ENCODE measurements around the gene APOE. TPM values are rescaled to one million over a fixed set of nuclear protein-coding genes. Genes with fewer than 3 reads are reported as not detected.
"Not testable (repeated sequence)": the region's sequence is repeated elsewhere in the genome, so short reads cannot be mapped to it uniquely, and the experiment has no call there.

APOE gene
- 10 to 100 TPM in 3 of 4 donors, 1 to 10 TPM in 1; 7.8 to 44.4 (median 31.7) TPM for total RNA-seq

- Histone ChIP-seq H3K27me3 (peaks cover 52% of the 10 kb centered on the region), H3K9me3 (no peaks in the 10 kb centered on the region), H3K27ac (no peak within 1 kb of the TSS), H3K36me3 (peaks cover 0 to 29% of the 10 kb centered on the region in 2 donors), H3K4me1 (peaks cover 0 to 31% (median 4%) of the 10 kb centered on the region in 3 donors), H3K4me3 (peak within 1 kb of the TSS in 1 of 2 donors; percentile 8)
- no peak for ATAC-seq
- TF ChIP-seq POLR2AphosphoS5 (IDR thresholded peaks at IDR 0.05) = no peak
- 0 to 1% methylated on average over 3 to 13 of the region's 20 CpGs for WGBS, 2 donors (ENCODE audit: low coverage in 1 of 2)
These were observed at the start of gene APOE for GRCh38 chr19:44905437-44906160. APOE (plus strand) TSS chr19:44905796; CDS start chr19:44906625, 829 bp downstream.

DNA sequence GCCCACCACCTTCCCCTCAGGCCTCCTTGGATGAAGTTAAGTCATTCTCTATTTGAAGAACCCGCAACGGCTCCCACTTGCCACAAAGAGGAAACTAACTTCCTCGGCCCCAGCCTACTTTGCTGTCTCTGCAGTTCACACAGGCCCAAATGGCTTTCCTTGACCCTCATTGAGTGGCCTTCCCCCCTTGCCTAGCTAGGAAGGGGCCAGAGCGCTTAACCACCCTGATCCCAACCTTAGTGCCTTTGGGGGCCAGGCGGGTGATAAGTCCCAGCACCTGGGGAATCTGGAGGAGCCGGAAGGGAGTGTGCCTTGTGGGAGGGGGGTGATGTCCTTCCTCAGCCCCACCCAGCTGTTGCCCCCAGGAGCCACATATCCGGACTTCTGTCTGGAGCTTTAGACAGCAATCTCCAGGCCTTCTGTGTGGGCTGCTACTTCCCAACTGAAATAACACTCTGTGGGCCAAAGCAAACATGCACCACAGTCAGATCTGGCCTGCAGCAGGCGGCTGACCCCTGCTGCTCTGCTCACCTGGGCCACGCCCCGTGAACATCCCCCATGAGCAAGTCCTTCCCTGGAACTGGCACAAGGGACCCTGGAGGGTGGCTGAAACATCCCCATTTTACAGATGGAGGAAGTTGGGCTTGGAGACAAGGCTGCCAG lies 49.0 kb upstream of the APOE start:
- Histone ChIP-seq H3K27ac (peak overlapping the region in 3 of 4 donors; percentile 15 to 42 (median 18)), H3K36me3 (peaks cover 0 to 23% of the 10 kb centered on the region in 2 donors), H3K4me3 (no peak overlapping the region), H3K9me3 (no peaks in the 10 kb centered on the region), H3K4me1 (peaks cover 0 to 16% (median 0%) of the 10 kb centered on the region in 3 donors), H3K27me3 (no peaks in the 10 kb centered on the region)
- no peak for ATAC-seq
- 52 to 70% methylated on average over 2 to 4 of the region's 10 CpGs for WGBS, 2 donors (ENCODE audit: low coverage in 1 of 2)
- TF ChIP-seq POLR2A (IDR thresholded peaks at IDR 0.05) (no peak), EP300 (IDR thresholded peaks at IDR 0.05) (no peak), POLR2AphosphoS5 (IDR thresholded peaks at IDR 0.05) (no peak)
- TF ChIP-seq, protein P1, sequence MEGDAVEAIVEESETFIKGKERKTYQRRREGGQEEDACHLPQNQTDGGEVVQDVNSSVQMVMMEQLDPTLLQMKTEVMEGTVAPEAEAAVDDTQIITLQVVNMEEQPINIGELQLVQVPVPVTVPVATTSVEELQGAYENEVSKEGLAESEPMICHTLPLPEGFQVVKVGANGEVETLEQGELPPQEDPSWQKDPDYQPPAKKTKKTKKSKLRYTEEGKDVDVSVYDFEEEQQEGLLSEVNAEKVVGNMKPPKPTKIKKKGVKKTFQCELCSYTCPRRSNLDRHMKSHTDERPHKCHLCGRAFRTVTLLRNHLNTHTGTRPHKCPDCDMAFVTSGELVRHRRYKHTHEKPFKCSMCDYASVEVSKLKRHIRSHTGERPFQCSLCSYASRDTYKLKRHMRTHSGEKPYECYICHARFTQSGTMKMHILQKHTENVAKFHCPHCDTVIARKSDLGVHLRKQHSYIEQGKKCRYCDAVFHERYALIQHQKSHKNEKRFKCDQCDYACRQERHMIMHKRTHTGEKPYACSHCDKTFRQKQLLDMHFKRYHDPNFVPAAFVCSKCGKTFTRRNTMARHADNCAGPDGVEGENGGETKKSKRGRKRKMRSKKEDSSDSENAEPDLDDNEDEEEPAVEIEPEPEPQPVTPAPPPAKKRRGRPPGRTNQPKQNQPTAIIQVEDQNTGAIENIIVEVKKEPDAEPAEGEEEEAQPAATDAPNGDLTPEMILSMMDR (IDR thresholded peaks at IDR 0.05) = no peak

DNA sequence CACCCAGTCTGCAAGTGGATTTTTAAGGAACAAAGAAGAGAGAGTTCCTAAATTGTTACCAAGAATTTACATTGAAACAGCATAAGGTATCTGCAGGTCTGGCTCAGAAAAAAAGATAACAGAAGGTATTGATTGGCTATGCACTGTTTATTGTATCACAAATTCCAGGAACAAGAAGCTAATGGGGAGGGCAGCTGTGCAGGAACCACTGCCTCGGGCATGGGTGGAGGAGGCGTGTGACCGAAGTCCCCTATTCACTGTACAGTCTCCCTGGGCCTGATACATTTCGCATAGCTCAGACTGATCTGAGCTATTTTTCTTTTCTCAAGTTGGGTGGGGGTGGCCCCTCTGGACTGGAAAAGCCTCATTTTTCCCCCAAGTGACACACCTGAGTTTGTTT lies 47.8 kb upstream of the APOE start:
- Histone ChIP-seq H3K4me1 (peaks cover 0 to 16% (median 0%) of the 10 kb centered on the region in 3 donors), H3K36me3 (peaks cover 0 to 22% of the 10 kb centered on the region in 2 donors), H3K4me3 (no peak overlapping the region), H3K9me3 (no peaks in the 10 kb centered on the region), H3K27ac (no peak overlapping the region), H3K27me3 (no peaks in the 10 kb centered on the region)
- 84 to 87% methylated on average over 4 of the region's 4 CpGs for WGBS, 2 donors (ENCODE audit: low coverage in 1 of 2)
- no peak for TF ChIP-seq EP300 (IDR thresholded peaks at IDR 0.05)
- TF ChIP-seq, protein P1 (IDR thresholded peaks at IDR 0.05) = no peak
- TF ChIP-seq POLR2AphosphoS5 (IDR thresholded peaks at IDR 0.05) = no peak
- no peak for ATAC-seq

- not testable (repeated sequence) for H3K27me3 ChIP-seq, ATAC-seq, H3K9me3 ChIP-seq, H3K27ac ChIP-seq, H3K4me1 ChIP-seq, H3K4me3 ChIP-seq
- 89 to 90% methylated on average over 3 of the region's 3 CpGs for WGBS, 2 donors (ENCODE audit: low coverage in 1 of 2)
- H3K36me3 ChIP-seq = peaks cover 0 to 31% of the 10 kb centered on the region in 2 donors
These were observed 44.0 kb upstream of the APOE start for GRCh38 chr19:44861576-44861975.

DNA sequence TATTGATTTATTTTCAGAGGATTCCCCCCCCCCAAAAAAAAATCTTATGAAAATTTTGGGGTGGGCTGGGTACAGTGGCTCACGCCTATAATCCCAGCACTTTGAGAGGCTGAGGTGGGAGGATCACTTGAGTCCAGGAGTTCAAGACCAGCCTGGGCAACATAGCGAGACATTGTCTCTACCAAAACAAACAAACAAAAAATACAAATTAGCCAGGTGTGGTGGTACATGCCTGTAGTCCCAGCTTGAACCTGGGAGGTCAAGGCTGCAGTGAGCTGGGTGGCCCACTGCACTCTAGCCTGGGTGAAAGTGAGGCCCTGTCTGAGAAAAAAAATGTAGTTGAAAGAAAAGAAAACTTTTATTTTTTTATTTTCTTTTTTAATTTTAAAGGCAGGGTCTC lies 41.6 kb upstream of the APOE start:
- ATAC-seq = no peak
- H3K27me3 ChIP-seq = no peaks in the 10 kb centered on the region
- peaks cover 0 to 12% (median 0%) of the 10 kb centered on the region in 3 donors for H3K4me1 ChIP-seq
- TF ChIP-seq POLR2A (IDR thresholded peaks at IDR 0.05) (no peak), EP300 (IDR thresholded peaks at IDR 0.05) (no peak), POLR2AphosphoS5 (IDR thresholded peaks at IDR 0.05) (no peak)
- TF ChIP-seq, protein P1 (IDR thresholded peaks at IDR 0.05) = no peak
- 92 to 100% methylated on average over 2 of the region's 2 CpGs for WGBS, 2 donors (ENCODE audit: low coverage in 1 of 2)
- H3K4me3 ChIP-seq = no peak overlapping the region
- no peaks in the 10 kb centered on the region for H3K9me3 ChIP-seq
- no peak overlapping the region for H3K27ac ChIP-seq
- H3K36me3 ChIP-seq = peaks cover 0 to 49% of the 10 kb centered on the region in 2 donors

Measured in gastroesophageal sphincter (tissue), 4 donors.